ENCODE measurements around the gene MMP24.
"Not testable (repeated sequence)": the region's sequence is repeated elsewhere in the genome, so short reads cannot be mapped to it uniquely, and the experiment has no call there.

Gene MMP24

GRCh38 chr20:35257175-35257909 lies 30.9 kb downstream of the MMP24 start:
- Histone ChIP-seq H3K27me3 (no peaks in the 10 kb centered on the region), H3K9me3 (replicated peaks in 1 of 11) (no peaks in the 10 kb centered on the region), H3K27ac (no peak overlapping the region), H3K4me1 (peaks cover 0 to 12% (median 10%) of the 10 kb centered on the region in 10 experiments; a peak in 16 of 20 replicates), H4K20me1 (peaks cover 0 to 20% (median 0%) of the 10 kb centered on the region in 11 experiments; a peak in 4 of 22 replicates), H3K36me3 (peaks cover 0 to 56% (median 4%) of the 10 kb centered on the region in 11 experiments; a peak in 10 of 22 replicates), H3K4me2 (no peak overlapping the region), H3K9ac (no peak overlapping the region), H3K4me3 (no peak overlapping the region)
- no peak for TF ChIP-seq Cebpa-rat (IDR thresholded peaks at IDR 0.05)

- Histone ChIP-seq H3K9ac (no peak overlapping the region), H3K9me3 (replicated peaks in 1 of 11) (no peaks in the 10 kb centered on the region), H3K4me2 (no peak overlapping the region), H3K27me3 (no peaks in the 10 kb centered on the region), H3K36me3 (peaks cover 0 to 68% (median 9%) of the 10 kb centered on the region in 11 experiments; a peak in 12 of 22 replicates), H3K4me3 (no peak overlapping the region), H3K27ac (no peak overlapping the region), H3K4me1 (no peaks in the 10 kb centered on the region), H4K20me1 (peaks cover 0 to 32% (median 0%) of the 10 kb centered on the region in 11 experiments; a peak in 5 of 22 replicates)
- TF ChIP-seq Cebpa-rat (IDR thresholded peaks at IDR 0.05): no peak
These were observed 33.9 kb downstream of the MMP24 start for GRCh38 chr20:35260426-35260825.

GRCh38 chr20:35262321-35262720 lies 35.8 kb downstream of the MMP24 start:
- Histone ChIP-seq H4K20me1 (peaks cover 0 to 42% (median 3%) of the 10 kb centered on the region in 11 experiments; a peak in 6 of 22 replicates), H3K36me3 (peaks cover 0 to 78% (median 17%) of the 10 kb centered on the region in 11 experiments; a peak in 18 of 22 replicates)
- not testable (repeated sequence) for H3K9ac ChIP-seq; H3K27ac ChIP-seq; H3K9me3 ChIP-seq (replicated peaks in 1 of 11); H3K4me2 ChIP-seq; H3K4me3 ChIP-seq; H3K4me1 ChIP-seq; H3K27me3 ChIP-seq

DNA sequence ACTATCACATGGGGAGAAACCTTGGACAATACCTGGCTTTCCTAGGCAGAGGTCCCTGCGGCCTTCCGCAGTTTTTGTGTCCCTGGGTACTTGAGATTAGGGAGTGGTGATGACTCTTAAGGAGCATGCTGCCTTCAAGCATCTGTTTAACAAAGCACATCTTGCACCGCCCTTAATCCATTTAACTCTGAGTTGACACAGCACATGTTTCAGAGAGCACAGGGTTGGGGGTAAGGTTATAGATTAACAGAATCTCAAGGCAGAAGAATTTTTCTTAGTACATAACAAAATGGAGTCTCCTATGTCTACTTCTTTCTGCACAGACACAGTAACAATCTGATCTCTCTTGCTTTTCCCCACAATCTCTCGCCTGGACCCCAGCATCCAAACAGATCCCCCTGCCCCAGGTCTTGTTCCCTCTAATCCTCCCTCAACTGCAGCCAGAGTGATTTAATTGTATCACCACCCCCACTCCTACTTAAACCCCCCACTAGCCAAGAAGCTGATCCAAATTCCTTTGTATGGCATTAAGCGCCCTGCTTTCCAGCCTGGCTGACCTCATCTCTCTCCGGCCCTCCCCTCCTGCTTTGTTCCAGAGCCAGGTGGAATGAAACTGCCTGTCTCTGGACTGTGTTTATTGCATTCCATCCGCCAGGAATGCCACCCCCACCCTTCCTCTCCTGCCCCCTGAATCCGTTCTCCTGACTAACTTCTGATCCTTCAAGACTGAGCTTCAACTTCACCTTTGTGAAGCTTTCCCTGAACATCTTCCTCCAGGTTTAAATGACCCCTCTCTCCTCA lies 36.4 kb downstream of the MMP24 start:
- not testable (repeated sequence) for H3K9ac ChIP-seq; H3K9me3 ChIP-seq (replicated peaks in 1 of 11); H3K4me2 ChIP-seq; H3K4me1 ChIP-seq; H3K27me3 ChIP-seq; H3K4me3 ChIP-seq; H3K27ac ChIP-seq
- peaks cover 0 to 79% (median 23%) of the 10 kb centered on the region in 11 experiments; a peak in 18 of 22 replicates for H3K36me3 ChIP-seq
- H4K20me1 ChIP-seq: peaks cover 0 to 47% (median 0%) of the 10 kb centered on the region in 11 experiments; a peak in 6 of 22 replicates

DNA sequence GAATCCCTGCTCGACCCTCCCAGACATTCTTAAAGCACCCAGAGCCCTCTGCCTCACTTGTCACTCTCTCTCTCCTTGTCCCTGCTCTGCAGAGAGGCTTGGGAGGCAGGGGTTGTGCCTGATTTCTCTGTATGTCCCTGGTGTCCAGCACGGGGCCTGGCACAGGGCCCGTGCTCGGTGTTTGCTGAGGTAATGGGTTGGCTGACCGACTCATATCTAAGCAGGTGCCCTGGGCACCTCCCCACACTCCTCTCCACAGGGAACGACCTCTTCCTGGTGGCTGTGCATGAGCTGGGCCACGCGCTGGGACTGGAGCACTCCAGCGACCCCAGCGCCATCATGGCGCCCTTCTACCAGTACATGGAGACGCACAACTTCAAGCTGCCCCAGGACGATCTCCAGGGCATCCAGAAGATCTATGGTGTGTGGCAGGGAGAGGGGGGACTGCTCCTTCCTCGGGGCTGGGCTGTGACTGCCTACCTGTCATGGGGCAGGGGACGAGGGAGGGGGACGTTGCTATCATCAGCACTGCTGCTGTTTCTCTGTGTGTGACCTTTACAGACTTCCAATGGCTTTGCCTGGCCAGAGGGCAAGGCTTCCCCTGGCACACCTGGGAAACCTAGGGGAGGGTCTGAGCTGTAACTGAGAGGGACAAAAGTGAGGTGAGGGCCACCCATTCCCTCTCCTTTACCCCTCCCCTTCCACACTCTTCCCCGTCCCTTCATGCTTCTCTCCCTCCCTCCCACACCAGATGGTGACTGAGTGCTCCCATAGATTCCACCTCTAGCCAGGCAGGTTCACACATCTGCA lies 37.2 kb downstream of the MMP24 start:
- H4K20me1 ChIP-seq: peaks cover 0 to 51% (median 0%) of the 10 kb centered on the region in 11 experiments; a peak in 6 of 22 replicates
- H3K9ac ChIP-seq: no peak overlapping the region
- H3K4me2 ChIP-seq: no peak overlapping the region
- H3K4me1 ChIP-seq: no peaks in the 10 kb centered on the region
- H3K27ac ChIP-seq: no peak overlapping the region; a peak in 1 of 22 replicates
- no peaks in the 10 kb centered on the region for H3K9me3 ChIP-seq (replicated peaks in 1 of 11)
- H3K27me3 ChIP-seq: no peaks in the 10 kb centered on the region
- TF ChIP-seq Cebpa-rat (IDR thresholded peaks at IDR 0.05): no peak
- no peak overlapping the region for H3K4me3 ChIP-seq
- peaks cover 0 to 80% (median 28%) of the 10 kb centered on the region in 11 experiments; a peak in 18 of 22 replicates for H3K36me3 ChIP-seq

DNA sequence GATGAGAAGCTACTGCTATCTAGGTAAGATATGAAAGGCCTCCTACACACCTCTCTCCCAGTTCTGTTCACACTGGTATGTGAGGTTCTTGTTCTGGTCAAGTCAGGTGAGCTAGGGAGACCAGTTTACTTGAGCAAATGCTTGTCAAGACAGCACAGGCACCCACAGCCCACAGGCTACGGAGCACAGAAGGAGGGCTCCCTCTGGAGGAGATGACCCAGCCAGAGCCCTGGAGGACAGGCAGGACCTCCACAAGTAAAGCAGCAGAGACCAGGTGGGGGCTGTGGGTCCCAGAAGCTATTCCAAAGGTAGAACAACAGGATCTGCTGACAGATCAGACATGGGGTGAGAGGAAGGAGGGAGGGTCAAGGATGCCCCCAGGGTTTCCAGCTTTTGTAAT lies 38.3 kb downstream of the MMP24 start:
- no peak overlapping the region for H3K27ac ChIP-seq
- peaks cover 0 to 45% (median 0%) of the 10 kb centered on the region in 11 experiments; a peak in 6 of 22 replicates for H4K20me1 ChIP-seq
- no peaks in the 10 kb centered on the region for H3K4me1 ChIP-seq
- no peak overlapping the region for H3K4me2 ChIP-seq
- no peak overlapping the region for H3K9ac ChIP-seq
- peaks cover 0 to 79% (median 28%) of the 10 kb centered on the region in 11 experiments; a peak in 18 of 22 replicates for H3K36me3 ChIP-seq
- TF ChIP-seq Cebpa-rat (IDR thresholded peaks at IDR 0.05): no peak
- H3K4me3 ChIP-seq: no peak overlapping the region
- no peaks in the 10 kb centered on the region for H3K9me3 ChIP-seq (replicated peaks in 1 of 11)
- H3K27me3 ChIP-seq: no peaks in the 10 kb centered on the region

DNA sequence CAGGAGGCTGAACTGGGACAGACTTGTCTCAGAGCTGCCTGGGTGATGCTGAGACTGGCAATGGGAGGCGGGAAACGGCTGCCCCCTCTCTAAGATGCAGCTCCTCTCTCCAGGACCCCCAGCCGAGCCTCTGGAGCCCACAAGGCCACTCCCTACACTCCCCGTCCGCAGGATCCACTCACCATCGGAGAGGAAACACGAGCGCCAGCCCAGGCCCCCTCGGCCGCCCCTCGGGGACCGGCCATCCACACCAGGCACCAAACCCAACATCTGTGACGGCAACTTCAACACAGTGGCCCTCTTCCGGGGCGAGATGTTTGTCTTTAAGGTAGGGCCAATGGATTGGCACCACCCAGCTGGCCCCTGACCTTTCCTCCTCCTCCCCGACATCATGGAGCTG lies 40.6 kb downstream of the MMP24 start:
- Histone ChIP-seq H3K9me3 (replicated peaks in 1 of 11) (no peaks in the 10 kb centered on the region), H3K36me3 (peaks cover 5 to 84% (median 38%) of the 10 kb centered on the region in 11 experiments; a peak in 18 of 22 replicates), H4K20me1 (peaks cover 0 to 40% (median 6%) of the 10 kb centered on the region in 11 experiments; a peak in 7 of 22 replicates), H3K27ac (no peak overlapping the region), H3K4me2 (no peak overlapping the region), H3K4me3 (no peak overlapping the region), H3K9ac (no peak overlapping the region), H3K4me1 (peaks cover 0 to 9% (median 3%) of the 10 kb centered on the region in 10 experiments; a peak in 4 of 20 replicates), H3K27me3 (no peaks in the 10 kb centered on the region)
- no peak for TF ChIP-seq Cebpa-rat (IDR thresholded peaks at IDR 0.05)

DNA sequence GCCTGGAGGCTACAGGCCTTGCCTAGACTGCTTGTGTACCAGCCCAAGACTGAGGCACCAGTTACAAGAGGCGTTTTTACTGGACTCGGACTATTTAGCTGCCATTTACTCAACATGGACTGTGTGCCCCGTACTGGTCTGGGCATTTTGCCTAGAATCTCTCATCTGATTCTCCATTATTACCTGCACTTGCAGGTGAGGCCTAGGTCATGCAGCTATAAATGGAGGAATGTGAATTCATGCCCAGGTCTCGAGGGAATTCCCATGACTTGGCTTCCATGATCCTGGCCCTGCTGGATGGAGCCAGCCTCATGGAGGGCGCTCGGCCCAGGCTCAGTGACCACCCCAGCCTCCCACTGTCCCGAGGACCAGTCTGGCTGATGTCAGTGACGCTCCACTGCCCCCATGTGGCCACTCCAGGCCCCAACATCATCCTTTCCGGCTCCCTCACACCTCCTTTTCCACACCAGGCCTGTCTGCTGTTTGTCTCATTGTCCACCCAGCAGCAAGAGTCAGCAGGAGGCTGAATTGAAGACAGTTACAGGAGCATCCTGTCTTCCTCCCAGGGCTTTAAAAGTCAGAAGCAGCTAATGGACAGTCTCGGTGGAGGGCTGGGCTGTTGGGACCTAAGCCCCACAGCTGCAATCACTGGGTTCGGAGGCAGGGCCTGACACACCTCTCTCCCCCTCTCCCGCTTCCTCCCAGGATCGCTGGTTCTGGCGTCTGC lies 42.7 kb downstream of the MMP24 start:
- Histone ChIP-seq H3K27ac (no peak overlapping the region), H3K36me3 (peaks cover 5 to 85% (median 41%) of the 10 kb centered on the region in 11 experiments; a peak in 20 of 22 replicates), H3K4me3 (no peak overlapping the region), H4K20me1 (peaks cover 0 to 56% (median 11%) of the 10 kb centered on the region in 11 experiments; a peak in 9 of 22 replicates), H3K4me1 (peaks cover 0 to 11% (median 3%) of the 10 kb centered on the region in 10 experiments; a peak in 4 of 20 replicates), H3K9me3 (replicated peaks in 1 of 11) (no peaks in the 10 kb centered on the region), H3K27me3 (no peaks in the 10 kb centered on the region), H3K4me2 (no peak overlapping the region), H3K9ac (0 out of 22 replicates have a peak overlapping the region, but pooled peaks of 2 of the 11 experiments have one; percentile 22 to 31)
- TF ChIP-seq Cebpa-rat (IDR thresholded peaks at IDR 0.05): no peak
